GM12875 (cell line): Measurements from ENCODE around the gene ZNF132.

Source experiments
- H3K4me3 ChIP-seq: one replicate; pipeline ENCODE4 v1.5.1; 2011; ENCODE audit warnings: low read depth, low read length, control low read depth
- TF ChIP-seq, protein P1 (sequence below): IDR thresholded peaks from 2 replicates; pipeline ENCODE4 v1.5.1; 2011; ENCODE audit warnings: low read depth, mild to moderate bottlenecking, control low read depth, inconsistent platforms, low read length, moderate library complexity, borderline replicate concordance; ENCODE audit not compliant: insufficient read depth

ZNF132 gene

DNA sequence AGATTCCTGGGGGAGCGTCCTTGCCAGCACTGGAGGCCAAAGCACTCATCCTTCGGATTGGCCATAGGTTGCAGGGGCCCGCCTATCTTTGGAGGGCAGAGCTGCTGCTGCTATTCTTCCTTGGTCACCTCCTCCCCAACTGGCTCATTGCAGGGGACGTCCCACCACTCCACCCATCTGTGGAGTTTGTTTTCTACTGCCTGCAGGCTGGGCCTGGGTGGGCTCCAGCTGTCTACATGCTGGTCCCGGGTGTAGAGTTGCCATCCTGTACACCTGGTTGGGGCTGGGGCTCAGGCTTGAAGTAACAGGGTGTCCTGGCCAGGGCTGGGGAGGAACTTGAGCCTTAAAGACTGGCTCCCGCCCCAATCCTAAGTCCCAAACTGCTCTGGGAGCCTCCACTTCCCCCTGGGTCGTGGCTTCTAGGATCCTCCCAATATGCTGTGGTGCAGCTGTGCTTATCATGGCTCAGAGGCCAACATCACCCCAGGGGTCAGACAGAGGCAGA is 42.4 kb downstream of the ZNF132 start:
- no peak overlapping the region for H3K4me3 ChIP-seq
- TF ChIP-seq, protein P1, sequence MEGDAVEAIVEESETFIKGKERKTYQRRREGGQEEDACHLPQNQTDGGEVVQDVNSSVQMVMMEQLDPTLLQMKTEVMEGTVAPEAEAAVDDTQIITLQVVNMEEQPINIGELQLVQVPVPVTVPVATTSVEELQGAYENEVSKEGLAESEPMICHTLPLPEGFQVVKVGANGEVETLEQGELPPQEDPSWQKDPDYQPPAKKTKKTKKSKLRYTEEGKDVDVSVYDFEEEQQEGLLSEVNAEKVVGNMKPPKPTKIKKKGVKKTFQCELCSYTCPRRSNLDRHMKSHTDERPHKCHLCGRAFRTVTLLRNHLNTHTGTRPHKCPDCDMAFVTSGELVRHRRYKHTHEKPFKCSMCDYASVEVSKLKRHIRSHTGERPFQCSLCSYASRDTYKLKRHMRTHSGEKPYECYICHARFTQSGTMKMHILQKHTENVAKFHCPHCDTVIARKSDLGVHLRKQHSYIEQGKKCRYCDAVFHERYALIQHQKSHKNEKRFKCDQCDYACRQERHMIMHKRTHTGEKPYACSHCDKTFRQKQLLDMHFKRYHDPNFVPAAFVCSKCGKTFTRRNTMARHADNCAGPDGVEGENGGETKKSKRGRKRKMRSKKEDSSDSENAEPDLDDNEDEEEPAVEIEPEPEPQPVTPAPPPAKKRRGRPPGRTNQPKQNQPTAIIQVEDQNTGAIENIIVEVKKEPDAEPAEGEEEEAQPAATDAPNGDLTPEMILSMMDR, result no peak

DNA sequence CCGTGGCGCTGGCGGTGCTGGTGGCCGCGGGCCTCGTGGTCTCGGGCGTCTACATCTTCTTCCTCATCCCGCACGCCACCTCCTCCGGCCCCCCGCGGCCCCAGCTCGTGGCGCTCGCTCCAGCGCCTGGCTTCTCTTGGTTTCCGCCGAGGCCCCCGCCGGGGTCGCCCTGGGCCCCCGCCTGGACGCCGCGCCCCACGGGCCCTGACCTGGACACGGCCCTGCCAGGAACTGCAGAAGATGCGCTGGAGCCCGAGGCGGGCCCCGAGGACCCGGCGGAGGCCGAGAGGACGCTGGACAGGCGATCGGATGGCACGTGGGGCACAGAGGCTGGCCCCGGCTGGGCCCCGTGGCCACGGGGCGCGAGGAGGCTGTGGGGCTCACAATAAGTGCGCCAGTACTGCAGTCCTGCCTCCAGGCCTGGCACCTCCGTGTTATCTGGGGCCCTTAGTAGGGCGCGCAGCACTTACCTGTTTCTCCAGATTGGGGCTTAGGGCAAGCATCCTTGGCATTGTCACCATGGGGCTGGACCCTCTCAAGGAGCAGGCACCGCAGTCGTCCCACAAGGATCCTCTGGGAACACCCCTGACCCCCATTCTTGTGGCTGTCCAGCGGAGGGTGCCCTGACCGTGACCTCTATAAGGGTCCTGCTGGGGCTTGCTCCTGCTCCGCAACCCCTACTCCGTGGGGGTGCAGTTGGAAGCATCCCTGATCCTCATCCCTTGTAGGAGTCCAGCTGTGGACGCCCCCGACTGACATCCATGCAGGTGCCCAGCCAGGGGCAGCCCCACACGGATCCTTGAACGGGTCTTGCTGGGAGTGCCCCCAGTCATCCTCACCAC is 43.0 kb downstream of the ZNF132 start:
- no peak overlapping the region for H3K4me3 ChIP-seq
- TF ChIP-seq, protein P1, result no peak

DNA sequence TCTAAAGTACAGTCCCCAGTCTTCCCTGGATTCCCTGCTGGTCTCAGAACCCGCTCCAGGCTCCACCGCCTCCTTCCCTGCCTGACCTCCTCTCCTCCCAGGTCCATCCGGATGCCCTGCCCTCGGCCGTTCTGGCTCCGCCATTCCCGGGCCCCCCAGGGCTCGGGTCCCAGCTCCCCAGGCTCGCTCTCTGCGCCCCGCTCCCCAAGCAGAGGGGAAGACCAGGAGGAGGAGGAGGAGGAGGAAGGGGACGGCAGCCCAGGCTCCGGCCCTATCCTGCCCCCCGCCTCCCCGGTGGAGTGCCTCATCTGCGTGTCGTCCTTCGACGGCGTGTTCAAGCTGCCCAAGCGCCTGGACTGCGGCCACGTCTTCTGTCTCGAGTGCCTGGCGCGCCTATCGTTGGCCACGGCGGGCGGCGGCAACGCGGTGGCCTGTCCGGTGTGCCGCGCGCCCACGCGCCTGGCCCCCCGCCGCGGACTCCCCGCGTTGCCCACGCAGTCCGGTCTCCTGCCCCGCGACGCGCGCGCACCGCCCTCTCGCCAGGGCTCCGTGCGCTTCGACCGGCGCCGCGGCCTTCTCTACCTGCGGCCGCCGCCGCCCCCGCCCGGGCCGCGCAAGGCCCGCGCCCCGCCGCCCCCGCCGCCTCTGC is 43.9 kb downstream of the ZNF132 start:
- TF ChIP-seq, protein P1, result no peak
- H3K4me3 ChIP-seq, result no peak overlapping the region

DNA sequence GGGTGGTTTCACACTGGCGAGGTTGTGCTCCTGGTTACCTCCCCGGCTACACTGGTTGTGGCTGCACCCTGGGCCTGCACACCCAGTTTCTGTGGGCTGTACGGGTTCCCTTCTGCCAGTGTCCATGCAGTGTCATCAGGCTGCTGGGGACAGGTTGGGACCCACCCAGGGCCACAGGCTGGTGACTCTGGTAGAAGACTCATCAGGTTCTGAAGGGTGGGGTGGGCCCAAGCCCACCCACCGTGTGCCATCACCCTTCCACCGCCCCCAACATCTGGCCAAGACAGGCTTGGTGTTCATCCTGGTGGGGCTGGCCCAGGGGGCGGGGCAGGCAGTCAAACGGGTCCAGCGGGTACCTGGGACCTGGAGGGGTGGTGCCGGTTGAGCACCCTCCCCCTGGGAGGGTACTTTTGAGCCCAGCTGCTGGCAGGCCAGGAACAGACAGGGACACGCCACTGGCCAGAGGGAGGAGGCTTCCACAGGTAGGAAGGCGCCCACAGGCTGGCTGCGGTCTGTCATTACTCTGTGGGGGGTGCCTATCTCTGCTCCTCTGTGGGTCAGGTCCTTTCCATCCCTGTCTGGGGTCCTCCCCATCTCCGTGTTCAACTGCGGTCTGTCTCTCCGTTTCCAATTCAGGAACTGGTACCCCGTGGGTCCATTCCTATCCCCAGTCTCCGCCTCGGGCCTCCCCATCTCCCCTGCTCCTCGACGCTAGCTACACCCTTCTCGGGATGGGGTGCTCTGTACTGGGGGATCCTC is 44.6 kb downstream of the ZNF132 start, which contains the start of gene RNF225:
Gene RNF225, plus strand, starts transcription at position 437 of the 759 bp plus-strand sequence. CDS start 434 bp downstream, outside the sequence.
- no peak within 1 kb of the TSS for H3K4me3 ChIP-seq
- TF ChIP-seq, protein P1, result no peak

DNA sequence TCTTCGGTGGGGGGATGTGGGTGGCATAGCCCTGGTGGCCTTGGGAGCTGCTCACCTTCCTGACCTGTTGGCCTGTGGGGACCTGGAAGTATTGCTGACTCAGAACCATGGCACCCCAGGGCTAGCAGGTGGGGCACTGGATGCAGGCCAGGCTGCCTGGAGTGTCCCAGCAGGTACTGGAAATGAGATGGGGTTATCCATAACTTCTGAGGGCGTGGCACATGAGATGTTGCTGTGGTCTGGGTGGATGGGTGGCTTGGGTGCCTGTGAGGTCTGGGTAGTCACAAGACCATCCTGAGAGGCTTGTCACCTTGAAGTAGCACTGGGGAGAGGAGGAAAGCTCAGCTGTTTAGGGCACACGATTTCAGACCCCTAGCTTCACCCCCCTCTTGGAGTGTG is 45.1 kb downstream of the ZNF132 start:
- no peak overlapping the region for H3K4me3 ChIP-seq
- TF ChIP-seq, protein P1, result no peak

DNA sequence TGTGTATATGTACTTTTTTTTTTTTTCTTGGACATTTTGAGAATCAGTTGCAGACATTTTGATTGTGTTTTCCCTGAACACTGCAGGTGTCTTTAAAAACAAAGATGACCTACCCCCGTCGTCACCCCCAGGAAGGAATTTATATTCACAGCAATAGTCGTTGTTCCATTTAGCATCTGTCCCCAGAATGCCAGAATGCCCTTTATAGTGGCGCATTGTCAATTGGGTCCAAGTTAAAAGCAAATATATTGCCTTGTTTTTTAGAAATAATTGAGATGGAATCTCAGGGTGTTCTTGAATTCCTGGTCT is 46.3 kb downstream of the ZNF132 start:
- TF ChIP-seq, protein P1, result no peak
- H3K4me3 ChIP-seq, result no peak overlapping the region
